SK-N-SH treated with all-trans-retinoic acid at 6 μM for 48 hours (cell line): ENCODE results near the gene RREB1.
A peak's percentile ranks its signal among the peaks of the same experiment; 100 is the strongest.

Source experiments
- ATAC-seq: fragments of 200-7000 bp; cut with Tn5 transposase; 3 replicates; pipeline ENCODE4 v1.9.1; 2020; ENCODE audit warnings: mild to moderate bottlenecking, moderate library complexity
- BACH2 ChIP-seq: fragments of 250-450 bp; sonication (Bioruptor Pico); IDR thresholded peaks from 2 replicates; pipeline ENCODE4 v1.9.0; 2021; ENCODE audit warnings: mild to moderate bottlenecking, borderline replicate concordance
- CSDC2 ChIP-seq: fragments of 250-450 bp; sonication (Bioruptor Pico); IDR thresholded peaks from 2 replicates; pipeline ENCODE4 v1.5.0; 2020; ENCODE audit warnings: mild to moderate bottlenecking, moderate library complexity
- CSRNP3 ChIP-seq: fragments of 250-450 bp; sonication (Bioruptor Pico); IDR thresholded peaks from 2 replicates; pipeline ENCODE4 v1.5.1; 2021; ENCODE audit warnings: mild to moderate bottlenecking, moderate library complexity
- ESRRG ChIP-seq: fragments of 250-450 bp; sonication (Bioruptor Pico); IDR thresholded peaks from 2 replicates; pipeline ENCODE4 v1.6.1; 2021; ENCODE audit warnings: mild to moderate bottlenecking
- GLIS3 ChIP-seq: fragments of 250-450 bp; sonication (Bioruptor Pico); IDR thresholded peaks from 2 replicates; pipeline ENCODE4 v1.5.0; 2020; ENCODE audit warnings: mild to moderate bottlenecking, moderate library complexity
- ISL1 ChIP-seq: fragments of 250-450 bp; sonication (Bioruptor Pico); IDR thresholded peaks from 2 replicates; pipeline ENCODE4 v2.1.2; 2022; ENCODE audit warnings: mild to moderate bottlenecking, moderate library complexity
- OSR1 ChIP-seq: fragments of 250-450 bp; sonication (Bioruptor Pico); IDR thresholded peaks from 2 replicates; pipeline ENCODE4 v1.8.0; 2022; ENCODE audit warnings: moderate library complexity, mild to moderate bottlenecking, inconsistent platforms
- POU6F1 ChIP-seq: fragments of 250-450 bp; sonication (Bioruptor Pico); IDR thresholded peaks from 2 replicates; pipeline ENCODE4 v1.8.0; 2021; ENCODE audit warnings: low read depth, mild to moderate bottlenecking, moderate library complexity, borderline replicate concordance
- PPARA ChIP-seq: fragments of 250-450 bp; sonication (Bioruptor Pico); IDR thresholded peaks from 2 replicates; pipeline ENCODE4 v1.5.0; 2020; ENCODE audit warnings: mild to moderate bottlenecking, borderline replicate concordance
- RARB ChIP-seq: fragments of 250-450 bp; sonication (Bioruptor Pico); IDR thresholded peaks from 2 replicates; pipeline ENCODE4 v1.8.0; 2021; ENCODE audit warnings: mild to moderate bottlenecking, moderate library complexity
- SNAI2 ChIP-seq: fragments of 250-450 bp; sonication (Bioruptor Pico); IDR thresholded peaks from 2 replicates; pipeline ENCODE4 v1.5.0; 2020; ENCODE audit warnings: mild to moderate bottlenecking, moderate library complexity
- TOX ChIP-seq: fragments of 250-450 bp; sonication (Bioruptor Pico); IDR thresholded peaks from 2 replicates; pipeline ENCODE4 v1.8.0; 2021; ENCODE audit warnings: mild to moderate bottlenecking, moderate library complexity, borderline replicate concordance
- ZC3H10 ChIP-seq: fragments of 250-450 bp; sonication (Bioruptor Pico); IDR thresholded peaks from 2 replicates; pipeline ENCODE4 v1.5.1; 2021; ENCODE audit warnings: mild to moderate bottlenecking, moderate library complexity
- ZFP3 ChIP-seq: fragments of 250-450 bp; sonication (Bioruptor Pico); IDR thresholded peaks from 2 replicates; pipeline ENCODE4 v1.5.0; 2020; ENCODE audit warnings: mild to moderate bottlenecking, moderate library complexity
- ZFP30 ChIP-seq: fragments of 450-650 bp; formaldehyde crosslinking; IDR thresholded peaks from 2 replicates; pipeline ENCODE4 v1.5.0; 2022; ENCODE audit warnings: mild to moderate bottlenecking, moderate library complexity
- ZNF565 ChIP-seq: fragments of 450-650 bp; formaldehyde crosslinking; conservative IDR thresholded peaks from 2 replicates; pipeline ENCODE4 v1.5.0; 2020; ENCODE audit warnings: low read depth, mild to moderate bottlenecking, moderate library complexity
- ZNF70 ChIP-seq: fragments of 450-650 bp; formaldehyde crosslinking; IDR thresholded peaks from 2 replicates; pipeline ENCODE4 v1.5.0; 2020; ENCODE audit warnings: mild to moderate bottlenecking, moderate library complexity
- ZNF8 ChIP-seq: fragments of 450-650 bp; formaldehyde crosslinking; IDR thresholded peaks from 2 replicates; pipeline ENCODE4 v1.5.0; 2020; ENCODE audit warnings: mild to moderate bottlenecking, moderate library complexity
- TF ChIP-seq, protein P1 (sequence below): fragments of 250-450 bp; sonication (Bioruptor Pico); IDR thresholded peaks from 2 replicates; pipeline ENCODE4 v1.8.0; 2020; ENCODE audit warnings: mild to moderate bottlenecking, moderate library complexity, borderline replicate concordance
- TF ChIP-seq, protein P2 (sequence below): fragments of 250-450 bp; sonication (Bioruptor Pico); IDR thresholded peaks from 2 replicates; pipeline ENCODE4 v1.5.0; 2020; ENCODE audit warnings: mild to moderate bottlenecking, moderate library complexity

Gene RREB1

GRCh38 chr6:7165002-7165889 lies 57.5 kb downstream of the RREB1 start:
- TF ChIP-seq ZC3H10 (no peak), ZNF70 (no peak), RARB (CRISPR knock-in tag) (no peak), OSR1 (no peak), CSDC2 (CRISPR knock-in tag) (no peak), POU6F1 (CRISPR knock-in tag) (no peak), ZFP3 (CRISPR knock-in tag) (no peak)
- peak; percentile 25; the same call in 1 of the 3 replicates for ATAC-seq

DNA sequence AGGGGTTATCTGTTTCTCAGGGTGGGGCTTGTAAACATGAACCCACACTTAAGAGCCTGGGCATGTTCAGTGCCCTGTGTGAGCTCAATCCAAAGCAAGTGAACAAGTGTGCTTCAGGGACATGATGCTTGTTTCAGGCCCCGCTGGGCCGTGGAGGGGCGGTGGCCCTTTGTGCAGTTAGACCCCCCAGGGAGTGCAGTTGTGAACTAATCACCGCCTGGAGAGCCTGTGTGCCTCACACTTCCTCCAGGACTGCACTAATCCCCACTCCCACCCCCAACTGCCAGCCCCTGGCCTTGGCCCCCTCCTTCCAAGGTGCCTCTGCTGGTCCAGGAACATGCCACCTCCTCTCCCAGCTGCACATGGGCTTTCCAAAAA lies 58.1 kb downstream of the RREB1 start:
- no peak for ATAC-seq
- TF ChIP-seq ZFP3 (CRISPR knock-in tag) (no peak), POU6F1 (CRISPR knock-in tag) (no peak), BACH2 (CRISPR knock-in tag) (no peak), ZNF8 (no peak), ZFP30 (CRISPR knock-in tag) (no peak), PPARA (CRISPR knock-in tag) (no peak), ZNF565 (CRISPR knock-in tag) (no peak), ISL1 (no peak), ZNF70 (no peak), RARB (CRISPR knock-in tag) (no peak), SNAI2 (no peak), GLIS3 (CRISPR knock-in tag) (no peak), ESRRG (CRISPR knock-in tag) (no peak), ZC3H10 (no peak), TOX (CRISPR knock-in tag) (no peak), CSRNP3 (CRISPR knock-in tag) (no peak), CSDC2 (CRISPR knock-in tag) (no peak)
- TF ChIP-seq, protein P1, sequence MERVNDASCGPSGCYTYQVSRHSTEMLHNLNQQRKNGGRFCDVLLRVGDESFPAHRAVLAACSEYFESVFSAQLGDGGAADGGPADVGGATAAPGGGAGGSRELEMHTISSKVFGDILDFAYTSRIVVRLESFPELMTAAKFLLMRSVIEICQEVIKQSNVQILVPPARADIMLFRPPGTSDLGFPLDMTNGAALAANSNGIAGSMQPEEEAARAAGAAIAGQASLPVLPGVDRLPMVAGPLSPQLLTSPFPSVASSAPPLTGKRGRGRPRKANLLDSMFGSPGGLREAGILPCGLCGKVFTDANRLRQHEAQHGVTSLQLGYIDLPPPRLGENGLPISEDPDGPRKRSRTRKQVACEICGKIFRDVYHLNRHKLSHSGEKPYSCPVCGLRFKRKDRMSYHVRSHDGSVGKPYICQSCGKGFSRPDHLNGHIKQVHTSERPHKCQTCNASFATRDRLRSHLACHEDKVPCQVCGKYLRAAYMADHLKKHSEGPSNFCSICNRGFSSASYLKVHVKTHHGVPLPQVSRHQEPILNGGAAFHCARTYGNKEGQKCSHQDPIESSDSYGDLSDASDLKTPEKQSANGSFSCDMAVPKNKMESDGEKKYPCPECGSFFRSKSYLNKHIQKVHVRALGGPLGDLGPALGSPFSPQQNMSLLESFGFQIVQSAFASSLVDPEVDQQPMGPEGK (CRISPR knock-in tag): no peak
- TF ChIP-seq, protein P2, sequence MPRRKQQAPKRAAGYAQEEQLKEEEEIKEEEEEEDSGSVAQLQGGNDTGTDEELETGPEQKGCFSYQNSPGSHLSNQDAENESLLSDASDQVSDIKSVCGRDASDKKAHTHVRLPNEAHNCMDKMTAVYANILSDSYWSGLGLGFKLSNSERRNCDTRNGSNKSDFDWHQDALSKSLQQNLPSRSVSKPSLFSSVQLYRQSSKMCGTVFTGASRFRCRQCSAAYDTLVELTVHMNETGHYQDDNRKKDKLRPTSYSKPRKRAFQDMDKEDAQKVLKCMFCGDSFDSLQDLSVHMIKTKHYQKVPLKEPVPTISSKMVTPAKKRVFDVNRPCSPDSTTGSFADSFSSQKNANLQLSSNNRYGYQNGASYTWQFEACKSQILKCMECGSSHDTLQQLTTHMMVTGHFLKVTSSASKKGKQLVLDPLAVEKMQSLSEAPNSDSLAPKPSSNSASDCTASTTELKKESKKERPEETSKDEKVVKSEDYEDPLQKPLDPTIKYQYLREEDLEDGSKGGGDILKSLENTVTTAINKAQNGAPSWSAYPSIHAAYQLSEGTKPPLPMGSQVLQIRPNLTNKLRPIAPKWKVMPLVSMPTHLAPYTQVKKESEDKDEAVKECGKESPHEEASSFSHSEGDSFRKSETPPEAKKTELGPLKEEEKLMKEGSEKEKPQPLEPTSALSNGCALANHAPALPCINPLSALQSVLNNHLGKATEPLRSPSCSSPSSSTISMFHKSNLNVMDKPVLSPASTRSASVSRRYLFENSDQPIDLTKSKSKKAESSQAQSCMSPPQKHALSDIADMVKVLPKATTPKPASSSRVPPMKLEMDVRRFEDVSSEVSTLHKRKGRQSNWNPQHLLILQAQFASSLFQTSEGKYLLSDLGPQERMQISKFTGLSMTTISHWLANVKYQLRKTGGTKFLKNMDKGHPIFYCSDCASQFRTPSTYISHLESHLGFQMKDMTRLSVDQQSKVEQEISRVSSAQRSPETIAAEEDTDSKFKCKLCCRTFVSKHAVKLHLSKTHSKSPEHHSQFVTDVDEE (CRISPR knock-in tag): no peak
